ENCODE data around the gene YPEL4. TPM values are rescaled to one million over a fixed set of nuclear protein-coding genes. Genes with fewer than 3 reads are reported as not detected.

The YPEL4 gene
- total RNA-seq, 3 donors from 2014 or later (not counting 1 experiment from before 2014, with no cell fraction given) = 1.2 to 1.3 (median 1.2) TPM

- Histone ChIP-seq H3K36me3 (ENCODE audit: control insufficient read depth, insufficient read depth, low read length) (peaks cover 50% of the 10 kb centered on the region), H3K27ac (ENCODE audit: low read length) (no peak overlapping the region), H3K27me3 (ENCODE audit: control insufficient read depth, insufficient read depth, low read length) (no peaks in the 10 kb centered on the region), H3K9me3 (ENCODE audit: control insufficient read depth, insufficient read depth, low read length) (no peaks in the 10 kb centered on the region), H3K4me1 (ENCODE audit: control insufficient read depth, insufficient read depth, low read length) (peaks cover 5% of the 10 kb centered on the region), H3K4me3 (ENCODE audit: low read length) (no peak overlapping the region)
- Mint-ChIP-seq H3K36me3 (peaks cover 8% of the 10 kb centered on the region), H3K4me1 (peaks cover 56 to 65% of the 10 kb centered on the region in 2 donors), H3K27ac (peak overlapping the region in 1 of 2 donors; percentile 67), H3K9me3 (no peaks in the 10 kb centered on the region), H3K4me3 (no peak overlapping the region), H3K27me3 (ENCODE audit: low read depth in 2 of 2) (no peaks in the 10 kb centered on the region)
- intact Hi-C loops (cut with micrococcal nuclease) = no loop called here
- TF ChIP-seq CTCF (IDR thresholded peaks at IDR 0.05) = no peak
- no peak for DNase-seq
- no peak for ATAC-seq
Measured at GRCh38 chr11:57674251-57674650, 24.5 kb upstream of the YPEL4 start.

- Histone ChIP-seq H3K36me3 (ENCODE audit: control insufficient read depth, insufficient read depth, low read length) (peaks cover 16% of the 10 kb centered on the region), H3K27me3 (ENCODE audit: control insufficient read depth, insufficient read depth, low read length) (no peaks in the 10 kb centered on the region), H3K9me3 (ENCODE audit: control insufficient read depth, insufficient read depth, low read length) (no peaks in the 10 kb centered on the region), H3K27ac (ENCODE audit: low read length) (peak overlapping the region; percentile 95), H3K4me1 (ENCODE audit: control insufficient read depth, insufficient read depth, low read length) (peaks cover 19% of the 10 kb centered on the region), H3K4me3 (ENCODE audit: low read length) (peak overlapping the region; percentile 97)
- no peak for TF ChIP-seq CTCF (IDR thresholded peaks at IDR 0.05)
- peak overlapping the region; percentile 97 for H3K4me3 Mint-ChIP-seq
- DNase-seq (peak in 1 of 2 donors; percentile 64), ATAC-seq (peak in 1 of 3 donors; percentile 4)
- peaks cover 49 to 63% of the 10 kb centered on the region in 2 donors for H3K4me1 Mint-ChIP-seq
- intact Hi-C loops (cut with micrococcal nuclease) = loop anchor here (5.0 kb wide), 1 partner anchor 331 kb away; the partner anchor contains the start of genes P2RX3 and SSRP1
- WGBS (ENCODE audit: insufficient coverage) = 0% methylated on average over 31 of the region's 31 CpGs
- peaks cover 8% of the 10 kb centered on the region for H3K36me3 Mint-ChIP-seq
- H3K27me3 Mint-ChIP-seq (ENCODE audit: low read depth in 2 of 2) = no peaks in the 10 kb centered on the region
- H3K27ac Mint-ChIP-seq = peak overlapping the region; percentile 97 to 98
- H3K9me3 Mint-ChIP-seq = no peaks in the 10 kb centered on the region
Measured at GRCh38 chr11:57668434-57668782, 18.7 kb upstream of the YPEL4 start.

- Histone ChIP-seq H3K27me3 (ENCODE audit: control insufficient read depth, insufficient read depth, low read length) (no peaks in the 10 kb centered on the region), H3K27ac (ENCODE audit: low read length) (peak within 1 kb of the TSS; percentile 95), H3K9me3 (ENCODE audit: control insufficient read depth, insufficient read depth, low read length) (no peaks in the 10 kb centered on the region), H3K4me3 (ENCODE audit: low read length) (peak within 1 kb of the TSS; percentile 97), H3K4me1 (ENCODE audit: control insufficient read depth, insufficient read depth, low read length) (peaks cover 19% of the 10 kb centered on the region), H3K36me3 (ENCODE audit: control insufficient read depth, insufficient read depth, low read length) (peaks cover 10% of the 10 kb centered on the region)
- Mint-ChIP-seq H3K9me3 (no peaks in the 10 kb centered on the region), H3K4me3 (peak within 1 kb of the TSS; percentile 97), H3K27ac (peak within 1 kb of the TSS; percentile 97 to 98), H3K4me1 (peaks cover 44 to 58% of the 10 kb centered on the region in 2 donors), H3K27me3 (ENCODE audit: low read depth in 2 of 2) (no peaks in the 10 kb centered on the region), H3K36me3 (peaks cover 8% of the 10 kb centered on the region)
- peak; percentile 79 to 95 (median 82) for ATAC-seq
- TF ChIP-seq CTCF (IDR thresholded peaks at IDR 0.05) = peak; percentile 53
- under 1% methylated on average over 96 of the region's 96 CpGs for WGBS (ENCODE audit: insufficient coverage)
- intact Hi-C loops (cut with micrococcal nuclease) = loop anchor here (1.0 to 5.0 kb wide), 9 partner anchors 11 to 911 kb away; partner anchors contain the start of genes CLP1, MED19, P2RX3 and SELENOH
- peak; percentile 99 to 100 for DNase-seq
Measured at GRCh38 chr11:57667736-57668433, 18.2 kb upstream of the YPEL4 start, which contains the start of gene ZDHHC5. TSS of gene ZDHHC5 (plus strand) at chr11:57668114. CDS start at chr11:57673091, 4,977 bp downstream.

Data from natural killer cell (primary cell).